Measurements from ENCODE around the gene EPN2.

- TF ChIP-seq CTCF (IDR thresholded peaks at IDR 0.05) (no peak), POLR2A (IDR thresholded peaks at IDR 0.05) (no peak)
Observed at GRCh38 chr17:19335951-19336631, 98.9 kb downstream of the EPN2 start.

Data from testis (tissue), 2 donors.